MCF 10A (cell line): Measurements from ENCODE around the gene ZNF628. TPM values are rescaled to one million over a fixed set of nuclear protein-coding genes. Genes with fewer than 3 reads are reported as not detected.

ENCODE experiments used
- BruUV-seq: library from RNA; stranded (reverse); fragments of 400-500 nt; replicated peaks from 2 replicates; lab custom pipeline; 2021; lab: Mats Ljungman, UMichigan
- CTCF ChIA-PET: fragments of 300-600 bp; sonication (Branson Sonifier 250); formaldehyde crosslinking; extraction: SDS; loops from one replicate; lab custom pipeline; 2021; ENCODE audit warnings: antibody characterized with exemption, inconsistent platforms; lab: Yijun Ruan, JAX
- POLR2A ChIA-PET: fragments of 300-600, 350-650 bp; sonication (Branson Sonifier 250); formaldehyde crosslinking; extraction: SDS; loops from one replicate; lab custom pipeline; 2020; ENCODE audit warnings: antibody characterized with exemption, inconsistent platforms; lab: Yijun Ruan, JAX
- DNase-seq: peaks from one replicate; pipeline ENCODE4 v3.0.0-alpha.2; 2018; ENCODE audit not compliant: unreplicated experiment
- H3K27ac Mint-ChIP-seq: one replicate; pipeline ENCODE4 v1.8.0; 2022; ENCODE audit warnings: mild to moderate bottlenecking, low read depth, mixed read lengths; ENCODE audit not compliant: unreplicated experiment
- H3K27me3 Mint-ChIP-seq: one replicate; pipeline ENCODE4 v1.8.0; 2022; ENCODE audit warnings: mixed read lengths; ENCODE audit not compliant: insufficient read depth, unreplicated experiment
- H3K36me3 Mint-ChIP-seq: one replicate; pipeline ENCODE4 v1.8.0; 2022; ENCODE audit warnings: mild to moderate bottlenecking, moderate library complexity, mixed read lengths; ENCODE audit not compliant: insufficient read depth, unreplicated experiment
- H3K4me1 Mint-ChIP-seq: one replicate; pipeline ENCODE4 v1.8.0; 2022; ENCODE audit warnings: mixed read lengths; ENCODE audit not compliant: insufficient read depth, unreplicated experiment
- H3K4me3 Mint-ChIP-seq: one replicate; pipeline ENCODE4 v1.8.0; 2022; ENCODE audit warnings: mild to moderate bottlenecking, moderate library complexity, mixed read lengths; ENCODE audit not compliant: unreplicated experiment
- H3K9me3 Mint-ChIP-seq: one replicate; pipeline ENCODE4 v1.8.0; 2022; ENCODE audit warnings: mixed read lengths; ENCODE audit not compliant: unreplicated experiment
- intact Hi-C: fragments of 100-400 bp; cut with micrococcal nuclease; formaldehyde crosslinking; loops from 2 replicates; pipeline ENCODE4 v1.14.1; 2022
- total RNA-seq: library from RNA; stranded (reverse); gene quantifications from 2 replicates; pipeline ENCODE4 v1.2.3, GENCODE V29; 2022
- TF ChIP-seq, protein P1 (sequence below): fragments of 200-600 bp; IDR thresholded peaks from one replicate; pipeline ENCODE4 v1.8.0; 2022; ENCODE audit warnings: antibody characterized with exemption, mild to moderate bottlenecking; ENCODE audit not compliant: unreplicated experiment

Gene ZNF628
- total RNA-seq, 1 experiment from 2014 or later = 12.1 TPM

GRCh38 chr19:55463583-55464031 is 12.8 kb upstream of the ZNF628 start:
- H3K27ac Mint-ChIP-seq = no peak overlapping the region
- intact Hi-C loops = no loop called here
- no peak for DNase-seq
- H3K36me3 Mint-ChIP-seq = peaks cover 8% of the 10 kb centered on the region
- peaks cover 17% of the 10 kb centered on the region for H3K4me1 Mint-ChIP-seq
- ChIA-PET POLR2A (interaction anchor here (1.1 to 2.6 kb wide), 2 partner anchors 12 to 135 kb away, joined by 4 to 35 read pairs; partner anchors contain the start of gene ZNF628), CTCF (interaction anchor here (1.4 to 1.6 kb wide), 2 partner anchors 11 to 41 kb away, joined by 4 to 12 read pairs; no protein-coding TSS in a partner anchor)
- no peaks in the 10 kb centered on the region for H3K27me3 Mint-ChIP-seq
- TF ChIP-seq, protein P1, sequence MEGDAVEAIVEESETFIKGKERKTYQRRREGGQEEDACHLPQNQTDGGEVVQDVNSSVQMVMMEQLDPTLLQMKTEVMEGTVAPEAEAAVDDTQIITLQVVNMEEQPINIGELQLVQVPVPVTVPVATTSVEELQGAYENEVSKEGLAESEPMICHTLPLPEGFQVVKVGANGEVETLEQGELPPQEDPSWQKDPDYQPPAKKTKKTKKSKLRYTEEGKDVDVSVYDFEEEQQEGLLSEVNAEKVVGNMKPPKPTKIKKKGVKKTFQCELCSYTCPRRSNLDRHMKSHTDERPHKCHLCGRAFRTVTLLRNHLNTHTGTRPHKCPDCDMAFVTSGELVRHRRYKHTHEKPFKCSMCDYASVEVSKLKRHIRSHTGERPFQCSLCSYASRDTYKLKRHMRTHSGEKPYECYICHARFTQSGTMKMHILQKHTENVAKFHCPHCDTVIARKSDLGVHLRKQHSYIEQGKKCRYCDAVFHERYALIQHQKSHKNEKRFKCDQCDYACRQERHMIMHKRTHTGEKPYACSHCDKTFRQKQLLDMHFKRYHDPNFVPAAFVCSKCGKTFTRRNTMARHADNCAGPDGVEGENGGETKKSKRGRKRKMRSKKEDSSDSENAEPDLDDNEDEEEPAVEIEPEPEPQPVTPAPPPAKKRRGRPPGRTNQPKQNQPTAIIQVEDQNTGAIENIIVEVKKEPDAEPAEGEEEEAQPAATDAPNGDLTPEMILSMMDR = no peak
- H3K9me3 Mint-ChIP-seq = no peaks in the 10 kb centered on the region
- no TSS peak for BruUV-seq
- no peak overlapping the region for H3K4me3 Mint-ChIP-seq

DNA sequence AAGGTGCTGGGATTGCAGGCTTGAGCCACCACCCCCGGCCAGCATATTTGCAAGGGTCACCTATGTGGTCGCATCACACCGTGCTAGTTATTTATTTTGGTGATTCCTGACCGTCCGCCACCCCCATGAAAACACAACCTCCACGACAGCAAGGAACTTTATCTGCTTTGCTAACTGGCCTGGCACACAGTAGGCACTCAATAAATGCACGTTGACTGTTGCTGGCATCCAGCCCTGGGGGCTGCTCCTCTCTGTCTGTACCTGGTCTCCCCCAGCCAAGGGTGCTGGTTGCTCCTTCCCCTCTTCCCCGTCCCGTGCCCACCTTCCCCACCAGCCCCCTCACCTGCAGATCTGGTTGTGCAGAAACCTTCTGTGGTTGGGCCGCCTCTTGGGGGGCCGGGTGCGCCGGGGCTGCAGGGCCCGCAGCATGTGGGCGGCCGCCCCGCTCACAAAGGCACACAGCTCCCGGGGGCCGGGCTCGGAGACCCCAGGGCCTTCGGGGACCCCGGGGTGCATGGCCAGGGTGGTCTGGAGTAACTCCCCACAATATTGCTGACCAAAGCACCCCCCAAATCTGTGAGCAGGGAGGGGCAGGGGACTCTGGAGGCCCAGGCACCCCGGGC is 12.3 kb upstream of the ZNF628 start:
- Mint-ChIP-seq H3K27me3 (no peaks in the 10 kb centered on the region), H3K9me3 (no peaks in the 10 kb centered on the region), H3K4me1 (peaks cover 17% of the 10 kb centered on the region), H3K27ac (no peak overlapping the region), H3K36me3 (peaks cover 8% of the 10 kb centered on the region), H3K4me3 (no peak overlapping the region)
- no peak for DNase-seq
- intact Hi-C loops = no loop called here
- TF ChIP-seq, protein P1 = no peak
- ChIA-PET POLR2A (no interaction called here), CTCF (interaction anchor here (1.6 kb wide), 1 partner anchor 40 kb away, joined by 12 read pairs; no protein-coding TSS in a partner anchor)
- no TSS peak for BruUV-seq

GRCh38 chr19:55464662-55465054 is 11.8 kb upstream of the ZNF628 start, which contains the start of gene C19orf85:
TSS of gene C19orf85 (minus strand) at chr19:55464751. CDS start at chr19:55464554, 197 bp downstream.
- ChIA-PET POLR2A (no interaction called here), CTCF (no interaction called here)
- TF ChIP-seq, protein P1 = no peak
- Mint-ChIP-seq H3K4me3 (no peak within 1 kb of the TSS), H3K4me1 (peaks cover 17% of the 10 kb centered on the region), H3K9me3 (no peaks in the 10 kb centered on the region), H3K27me3 (no peaks in the 10 kb centered on the region), H3K36me3 (peaks cover 8% of the 10 kb centered on the region), H3K27ac (no peak within 1 kb of the TSS)
- no peak for DNase-seq
- no TSS peak for BruUV-seq
- intact Hi-C loops = no loop called here

GRCh38 chr19:55465460-55466240 is 10.8 kb upstream of the ZNF628 start:
- H3K36me3 Mint-ChIP-seq = peaks cover 11% of the 10 kb centered on the region
- intact Hi-C loops = no loop called here
- DNase-seq = no peak
- H3K4me3 Mint-ChIP-seq = no peak overlapping the region
- peaks cover 9% of the 10 kb centered on the region for H3K4me1 Mint-ChIP-seq
- POLR2A ChIA-PET = interaction anchor here (0.7 to 3.3 kb wide), 2 partner anchors 11 to 121 kb away, joined by 4 to 20 read pairs; partner anchors contain the start of gene ZNF628
- TF ChIP-seq, protein P1 = no peak
- no peaks in the 10 kb centered on the region for H3K9me3 Mint-ChIP-seq
- H3K27ac Mint-ChIP-seq = no peak overlapping the region
- CTCF ChIA-PET = interaction anchor here (0.6 to 4.3 kb wide), 5 partner anchors 11 to 165 kb away, joined by 3 to 64 read pairs (median 20); partner anchors contain the start of gene ZNF628
- H3K27me3 Mint-ChIP-seq = no peaks in the 10 kb centered on the region
- no TSS peak for BruUV-seq
